MM.1S (cell line): ENCODE data around the gene OR2S2.

Experiments used
- DNase-seq: peaks from one replicate; pipeline ENCODE4 v3.0.0-alpha.2; 2015
- H2AFZ ChIP-seq: fragments of 300-600 bp; sonication (generic); 2 replicates; pipeline ENCODE4 v1.6.0; 2016; ENCODE audit warnings: antibody characterized with exemption, low read length
- H3F3A ChIP-seq: fragments of 300-600 bp; sonication (generic); 2 replicates; pipeline ENCODE4 v1.6.1; 2016; ENCODE audit warnings: mild to moderate bottlenecking, antibody characterized with exemption, low read length, moderate library complexity, mixed read lengths; ENCODE audit not compliant: insufficient read depth
- H3K27ac ChIP-seq: fragments of 300-600 bp; sonication (generic); 2 replicates; pipeline ENCODE4 v1.5.1; 2016; ENCODE audit warnings: mild to moderate bottlenecking, low read length
- H3K27me3 ChIP-seq: fragments of 300-600 bp; sonication (generic); replicated peaks from 2 replicates; pipeline ENCODE4 v1.6.0; 2016; ENCODE audit warnings: low read length; ENCODE audit not compliant: insufficient read depth
- H3K36me3 ChIP-seq: fragments of 300-600 bp; sonication (generic); replicated peaks from 2 replicates; pipeline ENCODE4 v1.6.1; 2016; ENCODE audit warnings: mild to moderate bottlenecking, low read length, mixed read lengths; ENCODE audit not compliant: insufficient read depth
- H3K4me1 ChIP-seq: fragments of 300-600 bp; sonication (generic); 2 replicates; pipeline ENCODE4 v1.6.1; 2016; ENCODE audit warnings: low read length, mixed read lengths
- H3K4me2 ChIP-seq: fragments of 300-600 bp; sonication (generic); 2 replicates; pipeline ENCODE4 v1.6.0; 2016; ENCODE audit warnings: low read depth, low read length
- H3K4me3 ChIP-seq: fragments of 300-600 bp; sonication (generic); 2 replicates; pipeline ENCODE4 v1.5.1; 2016; ENCODE audit warnings: low read length, mixed read lengths
- H3K79me2 ChIP-seq: fragments of 300-600 bp; sonication (generic); 2 replicates; pipeline ENCODE4 v1.6.1; 2016; ENCODE audit warnings: mixed run types, low read length, mixed read lengths
- H3K9ac ChIP-seq: fragments of 300-600 bp; sonication (generic); 2 replicates; pipeline ENCODE4 v1.6.1; 2016; ENCODE audit warnings: low read length, mixed read lengths
- H3K9me2 ChIP-seq: fragments of 300-600 bp; sonication (generic); replicated peaks from 2 replicates; pipeline ENCODE4 v1.6.1; 2016; ENCODE audit warnings: mild to moderate bottlenecking, low read length, mixed read lengths; ENCODE audit not compliant: insufficient read depth
- H3K9me3 ChIP-seq: fragments of 300-600 bp; sonication (generic); replicated peaks from 2 replicates; pipeline ENCODE4 v1.6.1; 2016; ENCODE audit warnings: mild to moderate bottlenecking, low read length, mixed read lengths; ENCODE audit not compliant: insufficient read depth
- H4K20me1 ChIP-seq: fragments of 300-600 bp; sonication (generic); 2 replicates; pipeline ENCODE4 v1.6.1; 2016; ENCODE audit warnings: mild to moderate bottlenecking, low read length, moderate library complexity, mixed read lengths; ENCODE audit not compliant: insufficient read depth
- EZH2 ChIP-seq: fragments of 300-600 bp; sonication (generic); optimal IDR thresholded peaks from 2 replicates; pipeline ENCODE3; 2017; ENCODE audit warnings: low read depth, mild to moderate bottlenecking, antibody characterized with exemption, low read length, mixed read lengths
- EZH2phosphoT487 ChIP-seq: fragments of 300-600 bp; sonication (generic); IDR thresholded peaks from 2 replicates; pipeline ENCODE4 v1.6.1; 2018; ENCODE audit warnings: antibody characterized with exemption, low read length
- TF ChIP-seq, protein P1 (sequence below): fragments of 300-600 bp; sonication (generic); IDR thresholded peaks from 2 replicates; pipeline ENCODE4 v1.5.1; 2016; ENCODE audit warnings: antibody characterized with exemption, low read length, mixed read lengths

Gene OR2S2

DNA sequence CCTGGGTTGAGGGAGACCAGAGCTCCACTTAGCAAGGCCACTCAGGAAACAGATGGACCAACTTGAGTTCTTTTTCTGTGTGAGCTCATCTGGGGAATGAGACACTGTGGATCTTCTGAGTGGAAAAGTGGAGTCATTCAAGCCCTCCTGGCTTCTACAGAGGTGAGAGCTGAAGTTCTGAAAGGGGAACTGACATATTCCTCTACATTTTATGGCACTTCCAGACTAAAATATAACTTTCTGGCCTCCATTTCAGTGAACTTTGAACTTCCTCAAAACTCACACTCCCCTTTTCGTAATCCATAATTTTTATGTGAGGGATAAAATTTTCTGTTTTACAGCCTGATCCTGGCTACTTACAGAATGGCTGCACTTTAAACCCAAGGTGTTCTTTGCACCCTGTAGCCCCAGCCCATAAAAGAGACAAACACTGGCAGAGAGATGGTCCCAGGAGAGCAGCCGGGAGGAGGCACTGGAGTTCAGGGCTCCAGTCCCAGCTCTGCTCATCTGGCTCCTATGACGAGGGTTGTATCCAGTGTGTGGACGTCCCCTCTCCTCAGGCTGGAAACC is 37.8 kb downstream of the OR2S2 start:
- TF ChIP-seq, protein P1, sequence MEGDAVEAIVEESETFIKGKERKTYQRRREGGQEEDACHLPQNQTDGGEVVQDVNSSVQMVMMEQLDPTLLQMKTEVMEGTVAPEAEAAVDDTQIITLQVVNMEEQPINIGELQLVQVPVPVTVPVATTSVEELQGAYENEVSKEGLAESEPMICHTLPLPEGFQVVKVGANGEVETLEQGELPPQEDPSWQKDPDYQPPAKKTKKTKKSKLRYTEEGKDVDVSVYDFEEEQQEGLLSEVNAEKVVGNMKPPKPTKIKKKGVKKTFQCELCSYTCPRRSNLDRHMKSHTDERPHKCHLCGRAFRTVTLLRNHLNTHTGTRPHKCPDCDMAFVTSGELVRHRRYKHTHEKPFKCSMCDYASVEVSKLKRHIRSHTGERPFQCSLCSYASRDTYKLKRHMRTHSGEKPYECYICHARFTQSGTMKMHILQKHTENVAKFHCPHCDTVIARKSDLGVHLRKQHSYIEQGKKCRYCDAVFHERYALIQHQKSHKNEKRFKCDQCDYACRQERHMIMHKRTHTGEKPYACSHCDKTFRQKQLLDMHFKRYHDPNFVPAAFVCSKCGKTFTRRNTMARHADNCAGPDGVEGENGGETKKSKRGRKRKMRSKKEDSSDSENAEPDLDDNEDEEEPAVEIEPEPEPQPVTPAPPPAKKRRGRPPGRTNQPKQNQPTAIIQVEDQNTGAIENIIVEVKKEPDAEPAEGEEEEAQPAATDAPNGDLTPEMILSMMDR = no peak
- no peak for TF ChIP-seq EZH2
- no peak for TF ChIP-seq EZH2phosphoT487

DNA sequence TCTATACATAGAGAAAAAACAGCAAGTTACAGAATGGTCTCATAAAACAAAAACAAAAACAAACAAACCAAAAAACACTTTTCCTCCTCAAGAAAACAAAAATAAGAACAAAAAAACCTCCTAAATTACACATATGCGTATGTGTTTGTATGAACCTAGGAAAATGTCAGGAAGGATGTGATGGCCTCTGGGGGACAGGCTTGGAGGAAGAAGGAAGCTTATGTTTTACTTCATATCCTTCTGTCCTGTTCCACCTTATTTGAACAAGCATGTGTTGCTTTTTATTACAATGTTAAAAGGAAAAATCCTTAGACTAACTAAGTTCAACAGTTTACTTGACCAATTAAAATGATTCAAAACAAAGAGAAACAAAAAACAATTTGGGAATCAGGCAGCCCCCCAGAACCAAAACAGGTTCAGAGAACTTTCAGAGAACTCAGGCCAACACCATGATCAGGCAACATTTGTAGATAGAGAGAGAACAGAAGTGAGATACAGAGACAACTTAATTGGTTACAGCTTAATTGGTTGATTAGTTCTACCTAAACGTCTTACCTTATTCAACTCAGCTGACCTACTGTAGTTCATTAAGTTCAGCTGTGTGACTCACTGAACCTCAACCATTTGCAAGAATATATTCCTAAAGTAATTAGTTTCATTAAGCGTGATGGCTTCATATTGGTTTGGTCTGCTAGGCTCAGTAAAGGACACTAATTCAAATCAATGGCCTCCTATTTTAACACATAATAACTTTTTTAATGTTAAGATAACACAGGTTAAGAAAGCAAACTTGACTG is 38.5 kb downstream of the OR2S2 start:
- Histone ChIP-seq H3K9me2 (no peaks in the 10 kb centered on the region), H3F3A (peaks cover 10% of the 10 kb centered on the region), H3K27ac (no peak overlapping the region), H2AFZ (no peak overlapping the region), H3K9ac (no peak overlapping the region), H3K4me3 (no peak overlapping the region), H3K27me3 (no peaks in the 10 kb centered on the region), H3K9me3 (no peaks in the 10 kb centered on the region), H4K20me1 (no peaks in the 10 kb centered on the region), H3K79me2 (no peaks in the 10 kb centered on the region), H3K4me2 (no peak overlapping the region), H3K4me1 (peaks cover 13% of the 10 kb centered on the region), H3K36me3 (no peaks in the 10 kb centered on the region)
- TF ChIP-seq EZH2phosphoT487 = no peak
- TF ChIP-seq, protein P1 = no peak
- TF ChIP-seq EZH2 = no peak
- no peak for DNase-seq

More for the DNA sequence above, 37.8 kb downstream of the OR2S2 start:
- Histone ChIP-seq H3K27me3 (no peaks in the 10 kb centered on the region), H3K36me3 (no peaks in the 10 kb centered on the region), H2AFZ (no peak overlapping the region), H3K4me1 (peaks cover 15% of the 10 kb centered on the region), H3K4me3 (no peak overlapping the region), H3F3A (peaks cover 10% of the 10 kb centered on the region), H3K79me2 (no peaks in the 10 kb centered on the region), H3K4me2 (no peak overlapping the region), H3K9me2 (no peaks in the 10 kb centered on the region), H3K27ac (no peak overlapping the region), H4K20me1 (no peaks in the 10 kb centered on the region), H3K9ac (no peak overlapping the region), H3K9me3 (no peaks in the 10 kb centered on the region)
- no peak for DNase-seq

DNA sequence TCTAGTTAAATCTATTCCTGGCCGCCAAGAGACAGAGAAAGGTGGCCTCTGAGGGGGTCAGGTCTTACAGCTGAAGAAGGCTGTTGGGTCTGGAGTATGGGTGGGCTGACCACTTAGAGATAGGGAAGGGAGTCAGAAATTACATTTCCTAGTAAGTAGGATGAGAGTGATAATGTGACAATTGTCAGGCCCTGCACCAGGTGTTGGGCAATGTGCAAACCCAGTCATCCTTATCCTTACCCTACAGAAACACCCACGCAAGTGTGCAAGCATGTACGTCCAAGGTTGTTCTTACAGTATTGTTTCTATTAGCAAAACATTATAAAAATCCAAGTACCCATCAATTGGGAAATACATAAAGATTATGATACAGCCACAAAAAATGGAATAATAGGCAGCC is 39.2 kb downstream of the OR2S2 start:
- no peaks in the 10 kb centered on the region for H3K9me2 ChIP-seq
- H3K79me2 ChIP-seq = no peaks in the 10 kb centered on the region
- TF ChIP-seq EZH2phosphoT487 (no peak), EZH2 (no peak)
- TF ChIP-seq, protein P1 = no peak
- H4K20me1 ChIP-seq = no peaks in the 10 kb centered on the region
- no peaks in the 10 kb centered on the region for H3K36me3 ChIP-seq
- H3K4me1 ChIP-seq = peaks cover 6% of the 10 kb centered on the region
- no peak overlapping the region for H3K9ac ChIP-seq
- H3K9me3 ChIP-seq = no peaks in the 10 kb centered on the region
- no peak for DNase-seq
- H3K27me3 ChIP-seq = no peaks in the 10 kb centered on the region
- H3K4me2 ChIP-seq = no peak overlapping the region
- H2AFZ ChIP-seq = no peak overlapping the region
- peaks cover 5% of the 10 kb centered on the region for H3F3A ChIP-seq
- no peak overlapping the region for H3K27ac ChIP-seq
- H3K4me3 ChIP-seq = no peak overlapping the region
